Heart left ventricle (tissue), 13 donors: Measurements from ENCODE around the gene PRSS57.

Experiments
- POLR2A ChIP-seq, 2 donors: fragments of 450-650 bp; IDR thresholded peaks; one replicate each; pipeline ENCODE4 v1.6.1; 2017; ENCODE audit warnings: antibody characterized with exemption in 2 of 2, mild to moderate bottlenecking in 2 of 2, moderate library complexity in 2 of 2
- TF ChIP-seq, protein P1 (sequence below), 12 donors: fragments of 200-600 bp; sonication (generic) in 4 of 12; IDR thresholded peaks; one replicate each; pipeline versions ENCODE4 v1.5.0 to v1.8.0; 2018 to 2022; ENCODE audit warnings: antibody characterized with exemption in 12 of 12, mild to moderate bottlenecking in 5 of 12
- donor health status: ischemic (EF 13 %, LVEDD 7.1; RV severe dilation, severe dysfunction).
- donor health status: DM: no; HTN: yes; CAD: no.
- donor health status: DM: no; HTN: no; CAD: no.
- donor health status: ischemic (EF 25% LVEDD 6.9; RV normal size, moderate dysfunction).
- donor health status: ischemic (EF 25% LVEDD 5.7; RV mildly dilated, moderate dysfunction).
- donor health status: ischemic (EF 35%, LVEDD 5.7; RV mildly dilated, moderate dysfunction).
- donor health status: nonischemic (EF 11% LVEDD 7.7; RV severe dilation, severe dysfunction).
- donor health status: DM: yes; HTN: yes; CAD: no.
- donor health status: PGD.
- donor health status: ischemic (EF 29% LVEDD 5.4; RV normal size, mild dysfunction).
- donor health status: nonischemic (EF 23%, LVEDD 6.1; RV moderate dilation, normal function).

DNA sequence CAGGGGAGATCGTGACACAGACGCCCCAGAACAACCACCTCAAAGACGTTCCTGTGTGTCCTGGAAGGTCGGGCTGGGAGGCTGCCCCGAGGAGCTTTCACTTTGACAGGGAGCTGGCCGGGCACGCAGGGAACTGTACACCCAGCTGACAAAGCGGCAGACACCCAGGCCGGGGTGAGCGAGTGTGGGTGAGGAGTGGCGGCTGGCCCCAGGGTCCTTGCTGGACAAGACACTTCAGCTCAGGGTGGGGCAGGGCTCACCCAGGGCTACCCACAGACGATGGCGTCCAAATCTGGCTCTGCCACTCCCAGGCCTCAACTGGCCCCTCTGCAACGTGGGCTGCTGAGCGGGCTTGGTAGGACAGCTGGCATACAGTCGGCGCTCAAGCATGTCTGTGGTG lies 53.5 kb downstream of the PRSS57 start:
- no peak for TF ChIP-seq POLR2A (IDR thresholded peaks at IDR 0.05)
- TF ChIP-seq, protein P1, sequence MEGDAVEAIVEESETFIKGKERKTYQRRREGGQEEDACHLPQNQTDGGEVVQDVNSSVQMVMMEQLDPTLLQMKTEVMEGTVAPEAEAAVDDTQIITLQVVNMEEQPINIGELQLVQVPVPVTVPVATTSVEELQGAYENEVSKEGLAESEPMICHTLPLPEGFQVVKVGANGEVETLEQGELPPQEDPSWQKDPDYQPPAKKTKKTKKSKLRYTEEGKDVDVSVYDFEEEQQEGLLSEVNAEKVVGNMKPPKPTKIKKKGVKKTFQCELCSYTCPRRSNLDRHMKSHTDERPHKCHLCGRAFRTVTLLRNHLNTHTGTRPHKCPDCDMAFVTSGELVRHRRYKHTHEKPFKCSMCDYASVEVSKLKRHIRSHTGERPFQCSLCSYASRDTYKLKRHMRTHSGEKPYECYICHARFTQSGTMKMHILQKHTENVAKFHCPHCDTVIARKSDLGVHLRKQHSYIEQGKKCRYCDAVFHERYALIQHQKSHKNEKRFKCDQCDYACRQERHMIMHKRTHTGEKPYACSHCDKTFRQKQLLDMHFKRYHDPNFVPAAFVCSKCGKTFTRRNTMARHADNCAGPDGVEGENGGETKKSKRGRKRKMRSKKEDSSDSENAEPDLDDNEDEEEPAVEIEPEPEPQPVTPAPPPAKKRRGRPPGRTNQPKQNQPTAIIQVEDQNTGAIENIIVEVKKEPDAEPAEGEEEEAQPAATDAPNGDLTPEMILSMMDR (IDR thresholded peaks at IDR 0.05), result no peak
